ENCODE results near the gene DNAH17. TPM values are rescaled to one million over a fixed set of nuclear protein-coding genes. Genes with fewer than 3 reads are reported as not detected.

The DNAH17 gene
- polyA plus RNA-seq, 3 donors, result 0.01 to 0.51 (median 0.11) TPM

- no peaks in the 10 kb centered on the region for H3K79me2 ChIP-seq (ENCODE audit: insufficient read depth, low read length)
- no peak overlapping the region for H3K4me2 ChIP-seq (replicated peaks; ENCODE audit: extremely low read depth, low read length, poor library complexity, severe bottlenecking)
- Mint-ChIP-seq H3K27ac (no peak overlapping the region), H3K27me3 (ENCODE audit: low read depth in 3 of 3) (peaks cover 12 to 21% (median 16%) of the 10 kb centered on the region in 3 donors), H3K4me3 (no peak overlapping the region), H3K9me3 (peaks cover 0 to 2% (median 0%) of the 10 kb centered on the region in 7 donors), H3K4me1 (peaks cover 11% of the 10 kb centered on the region), H3K36me3 (no peaks in the 10 kb centered on the region)
- no peak overlapping the region for H3K4me3 ChIP-seq (replicated peaks in 1 of 3; ENCODE audit: low read depth in 2 of 3, low read length in 3 of 3)
- H3K27ac ChIP-seq (ENCODE audit: low read depth in 1 of 2, low read length in 2 of 2), result no peak overlapping the region
- H3K4me1 ChIP-seq (ENCODE audit: control insufficient read depth in 1 of 2, insufficient read depth in 2 of 2, low read length in 2 of 2), result peaks cover 11 to 14% of the 10 kb centered on the region in 2 donors
- 95% methylated on average over 24 of the region's 24 CpGs for WGBS (ENCODE audit: insufficient coverage)
- H2AFZ ChIP-seq (ENCODE audit: insufficient read depth, low read depth, low read length, poor library complexity, severe bottlenecking), result no peak overlapping the region
- intact Hi-C loops (cut with micrococcal nuclease), result no loop called here
- no peak for DNase-seq
- H4K20me1 ChIP-seq (ENCODE audit: insufficient read depth, low read length), result no peaks in the 10 kb centered on the region
- H3K36me3 ChIP-seq (replicated peaks in 1 of 2; ENCODE audit: control insufficient read depth in 1 of 2, insufficient read depth in 2 of 2, low read length in 2 of 2), result no peaks in the 10 kb centered on the region
- H3K9ac ChIP-seq (ENCODE audit: insufficient read depth, low read length, poor library complexity, severe bottlenecking), result no peak overlapping the region
- TF ChIP-seq, protein P1, sequence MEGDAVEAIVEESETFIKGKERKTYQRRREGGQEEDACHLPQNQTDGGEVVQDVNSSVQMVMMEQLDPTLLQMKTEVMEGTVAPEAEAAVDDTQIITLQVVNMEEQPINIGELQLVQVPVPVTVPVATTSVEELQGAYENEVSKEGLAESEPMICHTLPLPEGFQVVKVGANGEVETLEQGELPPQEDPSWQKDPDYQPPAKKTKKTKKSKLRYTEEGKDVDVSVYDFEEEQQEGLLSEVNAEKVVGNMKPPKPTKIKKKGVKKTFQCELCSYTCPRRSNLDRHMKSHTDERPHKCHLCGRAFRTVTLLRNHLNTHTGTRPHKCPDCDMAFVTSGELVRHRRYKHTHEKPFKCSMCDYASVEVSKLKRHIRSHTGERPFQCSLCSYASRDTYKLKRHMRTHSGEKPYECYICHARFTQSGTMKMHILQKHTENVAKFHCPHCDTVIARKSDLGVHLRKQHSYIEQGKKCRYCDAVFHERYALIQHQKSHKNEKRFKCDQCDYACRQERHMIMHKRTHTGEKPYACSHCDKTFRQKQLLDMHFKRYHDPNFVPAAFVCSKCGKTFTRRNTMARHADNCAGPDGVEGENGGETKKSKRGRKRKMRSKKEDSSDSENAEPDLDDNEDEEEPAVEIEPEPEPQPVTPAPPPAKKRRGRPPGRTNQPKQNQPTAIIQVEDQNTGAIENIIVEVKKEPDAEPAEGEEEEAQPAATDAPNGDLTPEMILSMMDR (IDR thresholded peaks at IDR 0.05), result no peak
- peaks cover 0 to 9% of the 10 kb centered on the region in 2 donors for H3K27me3 ChIP-seq (ENCODE audit: control insufficient read depth in 2 of 2, insufficient read depth in 2 of 2, low read length in 2 of 2)
- H3K9me3 ChIP-seq (replicated peaks in 1 of 2; ENCODE audit: control insufficient read depth in 1 of 2, insufficient read depth in 1 of 2, low read length in 2 of 2), result no peaks in the 10 kb centered on the region
These were observed 90.9 kb downstream of the DNAH17 start for GRCh38 chr17:78486228-78486802.

DNA sequence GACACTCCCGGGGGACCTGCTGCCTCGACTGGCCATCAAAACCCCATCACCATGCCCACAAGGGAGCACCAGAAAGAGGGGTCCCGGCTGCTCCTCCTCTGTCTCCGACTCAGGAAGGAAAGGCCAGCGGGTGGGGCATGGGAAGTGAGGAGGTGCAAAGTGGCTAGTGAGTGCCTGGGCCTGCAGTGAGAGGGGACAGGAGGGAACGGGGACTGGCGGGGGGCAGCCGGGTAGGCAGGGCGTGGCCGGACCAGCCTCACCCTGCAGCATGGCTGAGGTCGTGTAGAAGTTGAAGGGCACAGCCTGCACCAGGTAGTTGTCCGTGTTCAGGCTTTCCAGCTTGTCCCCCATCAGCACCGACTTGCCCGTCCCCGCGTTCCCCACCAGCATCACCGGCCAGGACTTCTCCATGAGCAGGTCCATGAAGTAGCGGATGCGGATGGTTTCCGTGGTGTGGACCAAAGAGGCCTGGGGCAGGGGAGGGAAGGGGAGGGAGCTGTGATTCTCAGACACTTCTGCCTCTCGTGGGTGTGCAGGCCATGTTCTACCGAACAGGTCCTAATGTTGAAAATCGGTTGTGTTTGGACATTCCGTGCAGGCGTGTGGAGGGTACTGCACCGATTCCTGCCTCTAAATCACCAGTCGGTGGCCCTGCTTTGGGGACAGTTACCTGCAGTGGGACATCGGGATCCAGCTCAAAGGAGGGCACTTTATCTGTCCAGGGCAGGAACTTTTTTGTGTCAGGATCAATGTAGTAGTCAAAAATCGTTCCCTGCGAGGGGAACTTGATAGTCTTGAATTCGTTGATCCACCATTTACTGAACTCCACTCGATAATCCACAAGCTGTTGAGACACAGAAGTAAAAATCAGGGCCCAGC, 91.7 kb downstream of the DNAH17 start:
- peaks cover 0 to 9% of the 10 kb centered on the region in 2 donors for H3K27me3 ChIP-seq (ENCODE audit: control insufficient read depth in 2 of 2, insufficient read depth in 2 of 2, low read length in 2 of 2)
- no peaks in the 10 kb centered on the region for H3K9me3 ChIP-seq (replicated peaks in 1 of 2; ENCODE audit: control insufficient read depth in 1 of 2, insufficient read depth in 1 of 2, low read length in 2 of 2)
- no peak overlapping the region for H3K27ac ChIP-seq (ENCODE audit: low read depth in 1 of 2, low read length in 2 of 2)
- 93% methylated on average over 27 of the region's 32 CpGs for WGBS (ENCODE audit: insufficient coverage)
- Mint-ChIP-seq H3K27ac (peak overlapping the region in 1 of 7 donors; percentile 31), H3K4me1 (peaks cover 11% of the 10 kb centered on the region), H3K9me3 (peaks cover 0 to 2% (median 0%) of the 10 kb centered on the region in 7 donors), H3K36me3 (no peaks in the 10 kb centered on the region), H3K27me3 (ENCODE audit: low read depth in 3 of 3) (peaks cover 12 to 20% (median 16%) of the 10 kb centered on the region in 3 donors), H3K4me3 (peak overlapping the region in 1 of 2 donors; percentile 78)
- no peaks in the 10 kb centered on the region for H3K36me3 ChIP-seq (replicated peaks in 1 of 2; ENCODE audit: control insufficient read depth in 1 of 2, insufficient read depth in 2 of 2, low read length in 2 of 2)
- intact Hi-C loops (cut with micrococcal nuclease), result no loop called here
- H3K4me2 ChIP-seq (replicated peaks; ENCODE audit: extremely low read depth, low read length, poor library complexity, severe bottlenecking), result peak overlapping the region; percentile 84
- no peaks in the 10 kb centered on the region for H4K20me1 ChIP-seq (ENCODE audit: insufficient read depth, low read length)
- peak overlapping the region in 2 of 3 experiments; percentile 38 to 71 for H3K4me3 ChIP-seq (replicated peaks in 1 of 3; ENCODE audit: low read depth in 2 of 3, low read length in 3 of 3)
- H3K9ac ChIP-seq (ENCODE audit: insufficient read depth, low read length, poor library complexity, severe bottlenecking), result peak overlapping the region; percentile 29
- no peak for DNase-seq
- H2AFZ ChIP-seq (ENCODE audit: insufficient read depth, low read depth, low read length, poor library complexity, severe bottlenecking), result peak overlapping the region; percentile 80
- H3K79me2 ChIP-seq (ENCODE audit: insufficient read depth, low read length), result no peaks in the 10 kb centered on the region
- H3K4me1 ChIP-seq (ENCODE audit: control insufficient read depth in 1 of 2, insufficient read depth in 2 of 2, low read length in 2 of 2), result peaks cover 11 to 14% of the 10 kb centered on the region in 2 donors
- TF ChIP-seq, protein P1 (IDR thresholded peaks at IDR 0.05), result no peak

Measured in CD14-positive monocyte (primary cell).